Body of pancreas (tissue), 4 donors: ENCODE measurements around the gene GOLGA6L2. TPM values are rescaled to one million over a fixed set of nuclear protein-coding genes. Genes with fewer than 3 reads are reported as not detected.

Experiments used
- ATAC-seq: fragments of 150-250 bp; one replicate; pipeline ENCODE4 v1.9.1; 2016
- DNase-seq, 4 donors: peaks; one replicate each; pipeline ENCODE4 v3.0.0-alpha.2; 2019
- H3K27ac ChIP-seq, 4 donors: fragments of 200-600 bp; sonication (generic); 1 replicate in 3 of 4; 2 replicates in 1 of 4; pipeline versions ENCODE4 v1.5.1 to v1.6.1; 2016 to 2019; ENCODE audit warnings: mild to moderate bottlenecking in 1 of 4, mixed read lengths in 1 of 4, moderate library complexity in 1 of 4
- H3K27me3 ChIP-seq, 2 donors: fragments of 200-600 bp; sonication (generic); one replicate each; pipeline ENCODE4 v1.6.0; 2016; ENCODE audit warnings: mild to moderate bottlenecking in 1 of 2
- H3K36me3 ChIP-seq, 2 donors: fragments of 200-600 bp; sonication (generic); replicated peaks in 1 of 2; 2 replicates each; pipeline ENCODE4 v1.5.1; 2016; ENCODE audit warnings: low read depth in 2 of 2; ENCODE audit not compliant: insufficient read depth in 1 of 2
- H3K4me1 ChIP-seq: fragments of 200-600 bp; sonication (generic); one replicate; pipeline ENCODE4 v1.6.0; 2016
- H3K4me3 ChIP-seq, 2 donors: fragments of 200-600 bp; sonication (generic); 1 replicate in 1 of 2; 2 replicates in 1 of 2; pipeline ENCODE4 v1.5.1; 2016 to 2019
- H3K9me3 ChIP-seq, 3 donors: fragments of 200-600 bp; sonication (generic); 1 replicate in 2 of 3; 2 replicates in 1 of 3; pipeline ENCODE4 v1.5.1; 2016
- POLR2A ChIP-seq, 3 donors: fragments of 450-650 bp; IDR thresholded peaks; one replicate each; pipeline ENCODE4 v1.6.1; 2016; ENCODE audit warnings: antibody characterized with exemption in 3 of 3, mild to moderate bottlenecking in 2 of 3
- WGBS, 2 donors: methylation state at CpG; one replicate each; pipeline ENCODE4 v1.1.5; 2017; 5-methylcytosine and 5-hydroxymethylcytosine counted together
- intact Hi-C: fragments of 100-400 bp; cut with DNase I; formaldehyde crosslinking; loops from one replicate; pipeline ENCODE4 v1.15.1; 2023
- total RNA-seq, 2 donors: library from RNA; depleted of rRNA; stranded (reverse); fragments of >200 nt; gene quantifications; one replicate each; pipeline ENCODE4 v1.1.0, GENCODE V29; 2016
- TF ChIP-seq, protein P1 (sequence below), 7 experiments: fragments of 450-650 bp in 4 of 7; fragments of 200-600 bp in 3 of 7; sonication (generic) in 3 of 7; IDR thresholded peaks; one replicate each; pipeline ENCODE4 v1.5.1; 2016 to 2019; ENCODE audit warnings: antibody characterized with exemption in 7 of 7

The GOLGA6L2 gene
- total RNA-seq, 2 donors from 2014 or later = not detected

DNA sequence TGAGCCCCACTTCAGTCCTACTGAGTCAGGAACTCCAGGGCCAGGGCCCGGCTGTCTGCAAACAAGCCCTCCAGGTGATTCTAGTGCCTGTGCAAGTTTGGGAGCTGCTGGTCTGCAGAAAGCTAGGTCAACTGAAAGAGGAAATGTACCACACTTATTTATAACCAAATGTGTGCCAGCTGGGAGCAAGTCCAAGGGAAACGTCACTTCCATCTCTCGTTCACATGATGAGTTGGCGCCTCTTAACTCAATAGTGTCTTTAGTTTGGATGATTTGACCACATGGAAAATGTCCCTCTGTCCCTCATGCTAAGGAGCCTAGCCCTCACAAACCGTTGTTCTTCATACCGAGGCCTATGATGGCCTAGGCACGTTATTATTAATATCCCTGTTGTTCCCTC lies 49.3 kb downstream of the GOLGA6L2 start:
- no peaks in the 10 kb centered on the region for H3K9me3 ChIP-seq
- no peak overlapping the region for H3K27ac ChIP-seq
- H3K4me1 ChIP-seq = no peaks in the 10 kb centered on the region
- no peak overlapping the region for H3K4me3 ChIP-seq
- TF ChIP-seq, protein P1, sequence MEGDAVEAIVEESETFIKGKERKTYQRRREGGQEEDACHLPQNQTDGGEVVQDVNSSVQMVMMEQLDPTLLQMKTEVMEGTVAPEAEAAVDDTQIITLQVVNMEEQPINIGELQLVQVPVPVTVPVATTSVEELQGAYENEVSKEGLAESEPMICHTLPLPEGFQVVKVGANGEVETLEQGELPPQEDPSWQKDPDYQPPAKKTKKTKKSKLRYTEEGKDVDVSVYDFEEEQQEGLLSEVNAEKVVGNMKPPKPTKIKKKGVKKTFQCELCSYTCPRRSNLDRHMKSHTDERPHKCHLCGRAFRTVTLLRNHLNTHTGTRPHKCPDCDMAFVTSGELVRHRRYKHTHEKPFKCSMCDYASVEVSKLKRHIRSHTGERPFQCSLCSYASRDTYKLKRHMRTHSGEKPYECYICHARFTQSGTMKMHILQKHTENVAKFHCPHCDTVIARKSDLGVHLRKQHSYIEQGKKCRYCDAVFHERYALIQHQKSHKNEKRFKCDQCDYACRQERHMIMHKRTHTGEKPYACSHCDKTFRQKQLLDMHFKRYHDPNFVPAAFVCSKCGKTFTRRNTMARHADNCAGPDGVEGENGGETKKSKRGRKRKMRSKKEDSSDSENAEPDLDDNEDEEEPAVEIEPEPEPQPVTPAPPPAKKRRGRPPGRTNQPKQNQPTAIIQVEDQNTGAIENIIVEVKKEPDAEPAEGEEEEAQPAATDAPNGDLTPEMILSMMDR (IDR thresholded peaks at IDR 0.05) = no peak
- TF ChIP-seq POLR2A (IDR thresholded peaks at IDR 0.05) = no peak
- no peak for ATAC-seq
- no peak for DNase-seq
- H3K27me3 ChIP-seq = peaks cover 0 to 3% of the 10 kb centered on the region in 2 donors
- WGBS, 2 donors = 59 to 66% methylated on average over 7 of the region's 7 CpGs
- H3K36me3 ChIP-seq = no peaks in the 10 kb centered on the region
- intact Hi-C loops = no loop called here

DNA sequence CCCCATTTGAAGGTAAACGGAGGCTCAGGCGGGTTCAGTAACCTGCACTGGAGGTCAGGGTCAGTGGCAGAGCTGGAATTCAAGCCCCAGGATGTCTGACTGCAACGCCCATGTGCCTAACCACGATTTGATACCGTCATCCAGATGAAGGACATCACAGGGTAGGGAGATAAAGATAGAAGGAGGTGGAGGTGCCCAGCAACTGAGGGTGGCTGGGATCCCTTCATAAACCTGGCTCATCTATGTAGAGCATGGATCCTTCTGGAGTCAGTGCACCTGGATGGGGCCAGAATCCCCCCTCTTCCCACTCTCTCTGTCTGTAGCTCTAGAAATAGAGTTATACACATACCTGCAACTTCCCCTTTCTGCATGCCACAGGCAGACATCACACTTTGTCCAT lies 51.2 kb downstream of the GOLGA6L2 start:
- no peak for TF ChIP-seq POLR2A (IDR thresholded peaks at IDR 0.05)
- TF ChIP-seq, protein P1 (IDR thresholded peaks at IDR 0.05) = no peak
- no peak overlapping the region for H3K4me3 ChIP-seq
- 32 to 50% methylated on average over 5 of the region's 5 CpGs for WGBS, 2 donors
- ATAC-seq (no peak), DNase-seq (no peak)
- H3K27me3 ChIP-seq = peaks cover 0 to 3% of the 10 kb centered on the region in 2 donors
- intact Hi-C loops = no loop called here
- no peaks in the 10 kb centered on the region for H3K9me3 ChIP-seq
- H3K27ac ChIP-seq = no peak overlapping the region
- no peaks in the 10 kb centered on the region for H3K4me1 ChIP-seq
- H3K36me3 ChIP-seq = no peaks in the 10 kb centered on the region

DNA sequence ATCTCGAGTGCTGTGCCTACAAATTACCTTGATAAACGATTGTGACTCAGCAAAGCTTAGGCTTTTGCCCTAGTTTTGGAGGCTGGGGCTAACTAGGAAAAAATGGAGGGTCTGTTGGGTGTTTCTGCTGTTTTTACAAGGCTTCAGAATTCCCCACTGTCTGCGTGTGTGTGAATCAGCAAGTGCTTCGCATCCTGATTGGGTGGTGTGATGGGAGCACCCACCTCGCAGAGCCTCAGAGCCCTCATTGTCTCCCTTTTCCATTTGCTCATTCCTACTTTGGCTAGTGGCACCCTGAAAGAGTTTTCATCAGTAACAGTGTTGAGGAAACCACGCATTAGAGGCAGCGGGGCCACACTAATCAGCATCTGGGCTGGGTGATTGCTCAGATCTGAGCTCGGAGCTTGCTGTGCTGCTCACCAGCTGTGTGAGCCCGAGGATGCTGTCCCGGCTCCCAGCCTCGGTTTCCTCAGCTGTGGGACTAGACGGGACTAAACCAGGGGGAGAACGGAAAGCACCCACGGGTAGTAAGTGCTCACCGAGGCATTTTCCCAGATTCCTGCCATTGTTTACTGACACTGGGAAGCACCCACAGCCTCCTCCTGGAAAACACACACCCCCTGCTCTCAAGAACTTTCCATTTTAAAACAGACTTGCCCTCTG lies 51.9 kb downstream of the GOLGA6L2 start:
- intact Hi-C loops = no loop called here

More for the DNA sequence above, 51.9 kb downstream of the GOLGA6L2 start:
- Histone ChIP-seq H3K36me3 (no peaks in the 10 kb centered on the region), H3K4me3 (no peak overlapping the region), H3K9me3 (no peaks in the 10 kb centered on the region), H3K27me3 (peaks cover 0 to 3% of the 10 kb centered on the region in 2 donors), H3K4me1 (no peaks in the 10 kb centered on the region), H3K27ac (no peak overlapping the region)
- ATAC-seq (no peak), DNase-seq (no peak)
- TF ChIP-seq POLR2A (IDR thresholded peaks at IDR 0.05) = no peak
- TF ChIP-seq, protein P1 (IDR thresholded peaks at IDR 0.05) = no peak
- 41 to 57% methylated on average over 15 of the region's 15 CpGs for WGBS, 2 donors

Other genes starting within 250 kb of the GOLGA6L2 start
- not detected for gene GOLGA6L26, start 113.0 kb downstream of the GOLGA6L2 start, total RNA-seq
- gene GOLGA8S, start 92.5 kb downstream of the GOLGA6L2 start, total RNA-seq = under 1 TPM in 1 of 2 donors, not detected in 1; under 0.01 TPM
- under 1 TPM in 1 of 2 donors, not detected in 1; 0.26 TPM for gene MKRN3, start 118.4 kb upstream of the GOLGA6L2 start, total RNA-seq
- gene MAGEL2, start 200.6 kb upstream of the GOLGA6L2 start, total RNA-seq = 1 to 10 TPM in 1 of 2 donors, under 1 TPM in 1; 0.26 to 2.0 TPM
- gene NDN, start 240.1 kb upstream of the GOLGA6L2 start, total RNA-seq = 10 to 100 TPM; 19.4 to 21.8 TPM